ENCODE results near the gene CRACR2A.

Gene CRACR2A

GRCh38 chr12:3587402-3588013 is 165.4 kb downstream of the CRACR2A start:
- Histone ChIP-seq H3K9me2 (ENCODE audit: low read depth, low read length) (no peaks in the 10 kb centered on the region), H3K9me3 (ENCODE audit: low read length) (no peaks in the 10 kb centered on the region), H3K36me3 (ENCODE audit: insufficient read depth, low read length) (no peaks in the 10 kb centered on the region), H4K20me1 (ENCODE audit: insufficient read depth, low read length) (no peaks in the 10 kb centered on the region), H3F3A (ENCODE audit: insufficient read depth, low read length) (no peaks in the 10 kb centered on the region), H3K4me1 (ENCODE audit: insufficient read depth, low read length, severe bottlenecking) (no peaks in the 10 kb centered on the region), H3K27ac (ENCODE audit: low read depth, low read length, poor library complexity, severe bottlenecking) (no peak overlapping the region), H2AFZ (ENCODE audit: low read length) (no peak overlapping the region), H3K4me3 (ENCODE audit: low read depth, low read length, poor library complexity, severe bottlenecking) (no peak overlapping the region), H3K79me2 (ENCODE audit: insufficient read depth, low read length) (no peaks in the 10 kb centered on the region), H3K27me3 (ENCODE audit: insufficient read depth, low read length) (no peaks in the 10 kb centered on the region; the same call in 1 of the 2 replicates), H3K4me2 (ENCODE audit: low read length) (no peak overlapping the region), H3K9ac (ENCODE audit: low read length) (no peak overlapping the region)
- no peak for TF ChIP-seq EZH2 (IDR thresholded peaks at IDR 0.05; ENCODE audit: borderline replicate concordance, low read length)
- no peak for TF ChIP-seq CTCF (IDR thresholded peaks at IDR 0.05; ENCODE audit: low read length)

GRCh38 chr12:3583656-3584334 is 169.1 kb downstream of the CRACR2A start:
- H3K9ac ChIP-seq (ENCODE audit: low read length): no peak overlapping the region
- no peaks in the 10 kb centered on the region for H3K4me1 ChIP-seq (ENCODE audit: insufficient read depth, low read length, severe bottlenecking)
- H3K79me2 ChIP-seq (ENCODE audit: insufficient read depth, low read length): no peaks in the 10 kb centered on the region
- H3F3A ChIP-seq (ENCODE audit: insufficient read depth, low read length): no peaks in the 10 kb centered on the region
- H3K27ac ChIP-seq (ENCODE audit: low read depth, low read length, poor library complexity, severe bottlenecking): no peak overlapping the region
- no peak for TF ChIP-seq EZH2 (IDR thresholded peaks at IDR 0.05; ENCODE audit: borderline replicate concordance, low read length)
- TF ChIP-seq CTCF (IDR thresholded peaks at IDR 0.05; ENCODE audit: low read length): no peak
- no peak overlapping the region for H3K4me3 ChIP-seq (ENCODE audit: low read depth, low read length, poor library complexity, severe bottlenecking)
- H3K27me3 ChIP-seq (ENCODE audit: insufficient read depth, low read length): no peaks in the 10 kb centered on the region; the same call in 1 of the 2 replicates
- H3K36me3 ChIP-seq (ENCODE audit: insufficient read depth, low read length): no peaks in the 10 kb centered on the region
- no peaks in the 10 kb centered on the region for H4K20me1 ChIP-seq (ENCODE audit: insufficient read depth, low read length)
- no peak overlapping the region for H3K4me2 ChIP-seq (ENCODE audit: low read length)
- no peaks in the 10 kb centered on the region for H3K9me2 ChIP-seq (ENCODE audit: low read depth, low read length)
- H2AFZ ChIP-seq (ENCODE audit: low read length): no peak overlapping the region
- H3K9me3 ChIP-seq (ENCODE audit: low read length): no peaks in the 10 kb centered on the region

DNA sequence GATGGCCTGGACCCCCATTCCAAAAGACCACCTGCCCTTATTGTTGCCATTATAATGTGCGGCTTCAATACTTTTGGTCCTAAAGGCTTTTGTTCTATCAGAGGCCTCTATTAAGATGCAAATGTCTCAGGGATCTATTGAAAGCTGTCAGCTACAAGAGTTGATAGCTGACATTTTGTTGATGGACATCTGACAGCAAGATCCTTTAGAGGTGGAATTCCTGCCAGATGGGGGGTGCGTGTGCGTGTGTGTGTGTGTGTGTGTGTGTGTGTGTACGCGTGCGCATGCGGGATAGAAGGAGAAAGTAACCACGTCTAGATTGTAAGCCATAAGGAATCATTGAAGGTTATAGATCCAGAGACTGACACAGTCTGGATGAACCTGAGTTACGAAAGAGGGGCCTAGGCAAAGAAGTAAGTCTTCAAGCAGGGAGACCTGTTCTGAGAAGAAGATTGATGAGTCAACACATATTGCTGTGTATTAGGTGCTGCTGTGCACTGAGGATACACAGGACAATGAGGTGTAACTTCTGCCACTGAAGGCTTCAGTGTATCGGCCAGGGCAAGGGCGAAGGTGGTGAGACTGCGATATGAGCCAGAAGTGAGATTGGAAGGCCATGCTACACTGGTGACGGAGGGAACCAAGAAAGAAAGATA is 172.7 kb downstream of the CRACR2A start:
- TF ChIP-seq CTCF (IDR thresholded peaks at IDR 0.05; ENCODE audit: low read length) (no peak), EZH2 (IDR thresholded peaks at IDR 0.05; ENCODE audit: borderline replicate concordance, low read length) (no peak)
- Histone ChIP-seq H3K27ac (ENCODE audit: low read depth, low read length, poor library complexity, severe bottlenecking) (no peak overlapping the region), H3F3A (ENCODE audit: insufficient read depth, low read length) (no peaks in the 10 kb centered on the region), H3K36me3 (ENCODE audit: insufficient read depth, low read length) (no peaks in the 10 kb centered on the region), H4K20me1 (ENCODE audit: insufficient read depth, low read length) (no peaks in the 10 kb centered on the region), H3K9me2 (ENCODE audit: low read depth, low read length) (no peaks in the 10 kb centered on the region), H3K9me3 (ENCODE audit: low read length) (no peaks in the 10 kb centered on the region), H3K4me2 (ENCODE audit: low read length) (no peak overlapping the region), H3K9ac (ENCODE audit: low read length) (no peak overlapping the region), H2AFZ (ENCODE audit: low read length) (no peak overlapping the region), H3K4me1 (ENCODE audit: insufficient read depth, low read length, severe bottlenecking) (no peaks in the 10 kb centered on the region), H3K27me3 (ENCODE audit: insufficient read depth, low read length) (no peaks in the 10 kb centered on the region; the same call in 1 of the 2 replicates), H3K4me3 (ENCODE audit: low read depth, low read length, poor library complexity, severe bottlenecking) (no peak overlapping the region), H3K79me2 (ENCODE audit: insufficient read depth, low read length) (no peaks in the 10 kb centered on the region)

Measured in OCI-LY1 (cell line).